Breast epithelium (tissue), 3 donors: ENCODE data around the gene NAB2.
A peak's percentile ranks its signal among the peaks of the same experiment; 100 is the strongest.

ENCODE experiments used
- CTCF ChIP-seq, 3 donors: fragments of 450-650 bp; IDR thresholded peaks; one replicate each; pipeline ENCODE4 v1.5.1; 2016 to 2017; ENCODE audit warnings: antibody characterized with exemption in 3 of 3, mild to moderate bottlenecking in 3 of 3, moderate library complexity in 3 of 3
- POLR2A ChIP-seq: fragments of 450-650 bp; IDR thresholded peaks from one replicate; pipeline ENCODE4 v1.6.1; 2016; ENCODE audit warnings: antibody characterized with exemption, mild to moderate bottlenecking, moderate library complexity
- POLR2AphosphoS5 ChIP-seq, 3 donors: sonication (generic); formaldehyde crosslinking; IDR thresholded peaks; one replicate each; pipeline ENCODE4 v1.6.1; 2017; ENCODE audit warnings: antibody characterized with exemption in 3 of 3

- TF ChIP-seq CTCF (IDR thresholded peaks at IDR 0.05) (no peak), POLR2A (no peak), POLR2AphosphoS5 (IDR thresholded peaks at IDR 0.05) (peak in 1 of 3 donors; percentile 32)
These were observed 45.0 kb downstream of the NAB2 start for GRCh38 chr12:57133916-57134315.
